HEK293 (cell line): ENCODE data around the gene FAM89B.

Experiments
- CTCF ChIA-PET: fragments of 350-600 bp; formaldehyde crosslinking; extraction: SDS; loops from one replicate; lab custom pipeline; 2021; ENCODE audit warnings: antibody characterized with exemption; lab: Yijun Ruan, JAX
- POLR2A ChIA-PET: fragments of 300-600 bp; formaldehyde crosslinking; extraction: SDS; loops from one replicate; lab custom pipeline; 2020; ENCODE audit warnings: antibody characterized with exemption, inconsistent platforms; lab: Yijun Ruan, JAX
- H3K27ac ChIP-seq: fragments of 200-500 bp; sonication (Bioruptor generic); 2 replicates; pipeline ENCODE4 v1.5.1; 2014; ENCODE audit warnings: low read depth, low read length, control low read depth, inconsistent platforms; ENCODE audit errors: extremely low read depth
- H3K36me3 ChIP-seq, 2 experiments: fragments of 200-500 bp in 1 of 2; sonication (Bioruptor generic) in 1 of 2; 1 replicate in 1 of 2; 2 replicates in 1 of 2; pipeline ENCODE4 v1.5.1; 2014 to 2017; ENCODE audit warnings: inconsistent platforms in 2 of 2, low read length in 2 of 2; ENCODE audit not compliant: control insufficient read depth in 2 of 2, insufficient read depth in 1 of 2
- H3K4me1 ChIP-seq: fragments of 200-500 bp; sonication (Bioruptor generic); 2 replicates; pipeline ENCODE4 v1.5.1; 2014; ENCODE audit warnings: mild to moderate bottlenecking, low read length, inconsistent platforms; ENCODE audit not compliant: control insufficient read depth, insufficient read depth
- H3K4me3 ChIP-seq: 2 replicates; pipeline ENCODE4 v1.5.1; 2011; ENCODE audit warnings: low read depth, mild to moderate bottlenecking, control low read depth, low read length, moderate library complexity
- H3K9me3 ChIP-seq: fragments of 200-500 bp; sonication (Bioruptor generic); 2 replicates; pipeline ENCODE4 v1.5.1; 2014; ENCODE audit warnings: low read depth, low read length, inconsistent platforms; ENCODE audit not compliant: control insufficient read depth, insufficient read depth
- HOXD13 ChIP-seq: sonication (generic); formaldehyde crosslinking; IDR thresholded peaks from 2 replicates; pipeline ENCODE4 v1.8.0; 2022; ENCODE audit warnings: missing genetic modification reagents, borderline replicate concordance
- WT1 ChIP-seq: fragments of 450-650 bp; formaldehyde crosslinking; IDR thresholded peaks from 2 replicates; pipeline ENCODE4 v1.5.1; 2016; ENCODE audit warnings: missing biosample characterization, missing genetic modification characterization
- YY2 ChIP-seq: fragments of 450-650 bp; formaldehyde crosslinking; IDR thresholded peaks from 2 replicates; pipeline ENCODE4 v1.5.1; 2016; ENCODE audit warnings: missing biosample characterization, missing genetic modification characterization
- ZBTB48 ChIP-seq: fragments of 450-650 bp; formaldehyde crosslinking; IDR thresholded peaks from 2 replicates; pipeline ENCODE4 v1.5.1; 2016; ENCODE audit warnings: missing biosample characterization, missing genetic modification characterization
- ZIC2 ChIP-seq: fragments of 450-650 bp; formaldehyde crosslinking; IDR thresholded peaks from 2 replicates; pipeline ENCODE4 v1.5.1; 2016; ENCODE audit warnings: missing biosample characterization, missing genetic modification characterization
- ZNF184 ChIP-seq: fragments of 450-650 bp; IDR thresholded peaks from 2 replicates; pipeline ENCODE4 v1.5.1; 2018; ENCODE audit warnings: missing biosample characterization, mild to moderate bottlenecking, missing genetic modification characterization
- ZNF292 ChIP-seq: fragments of 450-650 bp; formaldehyde crosslinking; IDR thresholded peaks from 2 replicates; pipeline ENCODE4 v1.5.1; 2016; ENCODE audit warnings: low read depth, missing biosample characterization, missing genetic modification characterization, borderline replicate concordance
- ZNF394 ChIP-seq: fragments of 450-650 bp; formaldehyde crosslinking; IDR thresholded peaks from 2 replicates; pipeline ENCODE4 v1.5.1; 2016; ENCODE audit warnings: missing biosample characterization, missing genetic modification characterization, mild to moderate bottlenecking, moderate library complexity, borderline replicate concordance
- ZNF530 ChIP-seq: fragments of 450-650 bp; formaldehyde crosslinking; IDR thresholded peaks from 2 replicates; pipeline ENCODE4 v1.5.1; 2016; ENCODE audit warnings: low read depth, missing biosample characterization, missing genetic modification characterization
- ZNF571 ChIP-seq: fragments of 450-650 bp; formaldehyde crosslinking; IDR thresholded peaks from 2 replicates; pipeline ENCODE4 v1.5.0; 2017; ENCODE audit warnings: missing biosample characterization, missing genetic modification characterization
- ZNF623 ChIP-seq: fragments of 450-650 bp; formaldehyde crosslinking; IDR thresholded peaks from 2 replicates; pipeline ENCODE4 v1.5.1; 2016; ENCODE audit warnings: missing biosample characterization, missing genetic modification characterization
- ZNF626 ChIP-seq: fragments of 450-650 bp; sonication (Bioruptor Pico); formaldehyde crosslinking; IDR thresholded peaks from 2 replicates; pipeline ENCODE4 v1.5.1; 2018; ENCODE audit warnings: missing biosample characterization, missing genetic modification characterization, inconsistent platforms
- ZNF747 ChIP-seq: fragments of 450-650 bp; formaldehyde crosslinking; IDR thresholded peaks from 2 replicates; pipeline ENCODE4 v1.5.1; 2016; ENCODE audit warnings: missing biosample characterization, missing genetic modification characterization
- ZNF792 ChIP-seq: fragments of 450-650 bp; formaldehyde crosslinking; IDR thresholded peaks from 2 replicates; pipeline ENCODE4 v1.5.1; 2016; ENCODE audit warnings: missing biosample characterization, missing genetic modification characterization
- TF ChIP-seq, protein P1 (sequence below): fragments of 450-650 bp; formaldehyde crosslinking; IDR thresholded peaks from 2 replicates; pipeline ENCODE4 v1.5.1; 2016; ENCODE audit warnings: missing biosample characterization, missing genetic modification characterization
- TF ChIP-seq, protein P2 (sequence below): fragments of 450-650 bp; formaldehyde crosslinking; IDR thresholded peaks from 2 replicates; pipeline ENCODE4 v1.5.1; 2016; ENCODE audit warnings: missing biosample characterization, missing genetic modification characterization, borderline replicate concordance
- TF ChIP-seq, protein P3 (sequence below): fragments of 450-650 bp; formaldehyde crosslinking; IDR thresholded peaks from 2 replicates; pipeline ENCODE4 v1.5.1; 2017; ENCODE audit warnings: missing biosample characterization, missing genetic modification characterization

The FAM89B gene

DNA sequence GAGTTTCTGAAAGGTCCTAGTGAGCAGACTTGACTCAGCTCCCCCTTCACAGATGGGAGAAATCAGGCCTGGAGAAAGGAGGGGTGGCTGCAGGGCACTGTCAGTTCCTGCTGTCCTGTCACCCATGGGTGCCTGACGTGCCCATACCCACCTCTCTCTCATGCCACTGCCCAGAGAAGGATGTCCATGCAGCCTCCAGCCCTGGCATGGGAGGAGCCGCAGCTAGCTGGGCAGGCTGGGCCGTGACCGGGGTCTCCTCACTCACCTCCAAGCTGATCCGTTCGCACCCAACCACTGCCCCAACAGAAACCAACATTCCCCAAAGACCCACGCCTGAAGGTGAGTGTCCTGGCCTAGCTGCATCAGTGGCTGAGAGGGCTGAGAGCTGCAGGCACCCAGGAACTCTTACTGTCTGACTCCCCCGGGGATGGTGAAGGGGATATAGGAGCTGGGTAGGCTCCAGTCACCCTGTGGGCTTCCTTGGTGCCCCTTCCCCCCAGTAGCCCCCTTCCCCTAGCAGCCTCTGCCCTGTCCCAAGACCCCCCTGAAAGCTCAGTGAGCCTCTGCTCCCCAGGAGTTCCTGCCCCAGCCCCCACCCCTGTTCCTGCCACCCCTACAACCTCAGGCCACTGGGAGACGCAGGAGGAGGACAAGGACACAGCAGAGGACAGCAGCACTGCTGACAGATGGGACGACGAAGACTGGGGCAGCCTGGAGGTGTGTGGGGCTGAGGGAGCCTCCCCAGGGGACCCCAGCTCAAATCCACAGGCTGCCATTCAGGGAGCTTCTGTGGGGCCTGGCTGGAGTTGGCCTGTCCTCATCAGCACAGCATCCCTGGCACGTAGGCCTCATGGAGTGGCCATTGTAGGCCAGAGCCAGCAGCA lies 35.7 kb upstream of the FAM89B start:
- ChIA-PET POLR2A (interaction anchor here (0.6 to 2.9 kb wide), 9 partner anchors 10 to 515 kb away, joined by 3 to 12 read pairs (median 4); partner anchors contain the start of genes KCNK7, SCYL1 and ZNRD2), CTCF (interaction anchor here (0.5 to 1.5 kb wide), 5 partner anchors 35 to 206 kb away, joined by 3 to 6 read pairs (median 4); no protein-coding TSS in a partner anchor)
- no peak overlapping the region for H3K27ac ChIP-seq
- no peak overlapping the region for H3K4me3 ChIP-seq
- no peaks in the 10 kb centered on the region for H3K9me3 ChIP-seq
- H3K36me3 ChIP-seq, result peaks cover 6 to 78% of the 10 kb centered on the region in 2 experiments; a peak in 2 of 3 replicates
- peaks cover 3% of the 10 kb centered on the region; the same call in 1 of the 2 replicates for H3K4me1 ChIP-seq
- TF ChIP-seq ZIC2 (tag by site-specific recombination), result peak; percentile 31; the same call in 1 of the 2 replicates
- TF ChIP-seq, protein P1, sequence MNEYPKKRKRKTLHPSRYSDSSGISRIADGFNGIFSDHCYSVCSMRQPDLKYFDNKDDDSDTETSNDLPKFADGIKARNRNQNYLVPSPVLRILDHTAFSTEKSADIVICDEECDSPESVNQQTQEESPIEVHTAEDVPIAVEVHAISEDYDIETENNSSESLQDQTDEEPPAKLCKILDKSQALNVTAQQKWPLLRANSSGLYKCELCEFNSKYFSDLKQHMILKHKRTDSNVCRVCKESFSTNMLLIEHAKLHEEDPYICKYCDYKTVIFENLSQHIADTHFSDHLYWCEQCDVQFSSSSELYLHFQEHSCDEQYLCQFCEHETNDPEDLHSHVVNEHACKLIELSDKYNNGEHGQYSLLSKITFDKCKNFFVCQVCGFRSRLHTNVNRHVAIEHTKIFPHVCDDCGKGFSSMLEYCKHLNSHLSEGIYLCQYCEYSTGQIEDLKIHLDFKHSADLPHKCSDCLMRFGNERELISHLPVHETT (tag by site-specific recombination), result no peak

DNA sequence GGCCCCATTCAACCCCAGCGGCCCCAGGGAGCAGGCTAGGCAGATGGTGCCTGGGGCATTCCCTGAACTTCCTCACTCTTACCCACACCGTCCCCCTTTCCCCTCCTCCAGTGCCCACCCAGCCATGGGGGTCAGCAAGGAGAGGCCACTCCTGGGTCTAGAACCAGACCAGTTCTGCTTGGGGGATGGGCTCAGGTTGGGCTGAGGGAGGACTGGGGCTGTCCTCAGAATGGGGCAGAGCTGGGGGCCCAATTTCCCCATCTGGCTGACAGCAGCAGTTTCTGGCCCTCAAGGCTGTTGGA lies 35.1 kb upstream of the FAM89B start:
- TF ChIP-seq ZNF184 (tag by site-specific recombination) (no peak), ZNF626 (tag by site-specific recombination) (no peak), ZNF394 (tag by site-specific recombination) (no peak), ZNF530 (no peak), WT1 (no peak), ZNF747 (tag by site-specific recombination) (no peak), ZNF571 (tag by site-specific recombination) (no peak), HOXD13 (CRISPR knock-in tag) (no peak), YY2 (no peak), ZNF292 (tag by site-specific recombination) (no peak), ZNF623 (tag by site-specific recombination) (no peak), ZNF792 (tag by site-specific recombination) (no peak), ZBTB48 (tag by site-specific recombination) (no peak)
- TF ChIP-seq, protein P2, sequence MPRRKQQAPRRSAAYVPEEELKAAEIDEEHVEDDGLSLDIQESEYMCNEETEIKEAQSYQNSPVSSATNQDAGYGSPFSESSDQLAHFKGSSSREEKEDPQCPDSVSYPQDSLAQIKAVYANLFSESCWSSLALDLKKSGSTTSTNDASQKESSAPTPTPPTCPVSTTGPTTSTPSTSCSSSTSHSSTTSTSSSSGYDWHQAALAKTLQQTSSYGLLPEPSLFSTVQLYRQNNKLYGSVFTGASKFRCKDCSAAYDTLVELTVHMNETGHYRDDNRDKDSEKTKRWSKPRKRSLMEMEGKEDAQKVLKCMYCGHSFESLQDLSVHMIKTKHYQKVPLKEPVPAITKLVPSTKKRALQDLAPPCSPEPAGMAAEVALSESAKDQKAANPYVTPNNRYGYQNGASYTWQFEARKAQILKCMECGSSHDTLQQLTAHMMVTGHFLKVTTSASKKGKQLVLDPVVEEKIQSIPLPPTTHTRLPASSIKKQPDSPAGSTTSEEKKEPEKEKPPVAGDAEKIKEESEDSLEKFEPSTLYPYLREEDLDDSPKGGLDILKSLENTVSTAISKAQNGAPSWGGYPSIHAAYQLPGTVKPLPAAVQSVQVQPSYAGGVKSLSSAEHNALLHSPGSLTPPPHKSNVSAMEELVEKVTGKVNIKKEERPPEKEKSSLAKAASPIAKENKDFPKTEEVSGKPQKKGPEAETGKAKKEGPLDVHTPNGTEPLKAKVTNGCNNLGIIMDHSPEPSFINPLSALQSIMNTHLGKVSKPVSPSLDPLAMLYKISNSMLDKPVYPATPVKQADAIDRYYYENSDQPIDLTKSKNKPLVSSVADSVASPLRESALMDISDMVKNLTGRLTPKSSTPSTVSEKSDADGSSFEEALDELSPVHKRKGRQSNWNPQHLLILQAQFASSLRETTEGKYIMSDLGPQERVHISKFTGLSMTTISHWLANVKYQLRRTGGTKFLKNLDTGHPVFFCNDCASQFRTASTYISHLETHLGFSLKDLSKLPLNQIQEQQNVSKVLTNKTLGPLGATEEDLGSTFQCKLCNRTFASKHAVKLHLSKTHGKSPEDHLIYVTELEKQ (tag by site-specific recombination), result no peak
- TF ChIP-seq, protein P1 (tag by site-specific recombination), result no peak
- TF ChIP-seq, protein P3, sequence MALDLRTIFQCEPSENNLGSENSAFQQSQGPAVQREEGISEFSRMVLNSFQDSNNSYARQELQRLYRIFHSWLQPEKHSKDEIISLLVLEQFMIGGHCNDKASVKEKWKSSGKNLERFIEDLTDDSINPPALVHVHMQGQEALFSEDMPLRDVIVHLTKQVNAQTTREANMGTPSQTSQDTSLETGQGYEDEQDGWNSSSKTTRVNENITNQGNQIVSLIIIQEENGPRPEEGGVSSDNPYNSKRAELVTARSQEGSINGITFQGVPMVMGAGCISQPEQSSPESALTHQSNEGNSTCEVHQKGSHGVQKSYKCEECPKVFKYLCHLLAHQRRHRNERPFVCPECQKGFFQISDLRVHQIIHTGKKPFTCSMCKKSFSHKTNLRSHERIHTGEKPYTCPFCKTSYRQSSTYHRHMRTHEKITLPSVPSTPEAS (tag by site-specific recombination), result no peak
- TF ChIP-seq, all 188 proteins: peak for 0
- Histone ChIP-seq H3K4me3 (no peak overlapping the region), H3K9me3 (no peaks in the 10 kb centered on the region), H3K36me3 (peaks cover 6 to 80% of the 10 kb centered on the region in 2 experiments; a peak in 2 of 3 replicates), H3K4me1 (peaks cover 3% of the 10 kb centered on the region; the same call in 1 of the 2 replicates), H3K27ac (no peak overlapping the region)
- ChIA-PET POLR2A (interaction anchor here (0.5 to 2.9 kb wide), 7 partner anchors 9 to 514 kb away, joined by 3 to 12 read pairs (median 5); partner anchors contain the start of gene ZNRD2), CTCF (interaction anchor here (0.7 to 1.1 kb wide), 2 partner anchors 51 to 57 kb away, joined by 3 to 4 read pairs; no protein-coding TSS in a partner anchor)
